PFSK-1 (cell line): ENCODE results near the gene WDR31.

ENCODE experiments used
- SIN3A ChIP-seq: IDR thresholded peaks from 2 replicates; pipeline ENCODE4 v1.6.1; 2012; ENCODE audit warnings: mild to moderate bottlenecking, low read length, moderate library complexity, borderline replicate concordance; ENCODE audit not compliant: insufficient read depth
- TAF1 ChIP-seq: IDR thresholded peaks from 2 replicates; pipeline ENCODE4 v1.6.1; 2012; ENCODE audit warnings: low read length, control low read depth, borderline replicate concordance; ENCODE audit not compliant: insufficient read depth

DNA sequence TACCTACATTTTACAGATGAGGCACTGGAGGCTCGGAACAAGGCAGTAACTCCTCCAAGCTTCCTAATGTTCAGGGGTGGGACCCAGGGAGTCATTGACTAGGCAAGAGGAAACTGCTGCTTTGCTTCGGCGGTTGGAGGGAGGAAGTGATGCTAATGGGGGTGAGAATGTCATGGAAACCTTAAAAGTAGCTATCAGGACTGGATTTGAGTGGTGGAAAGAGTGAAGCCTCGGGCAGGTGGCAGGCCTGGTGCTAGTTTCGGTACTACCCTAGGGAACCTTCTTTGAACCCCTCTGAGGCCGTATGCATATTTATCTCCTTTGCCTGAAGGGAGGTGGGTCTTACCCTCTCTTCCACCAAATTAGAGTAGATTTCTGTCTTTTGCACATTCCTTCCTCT, 10.9 kb upstream of the WDR31 start:
- TF ChIP-seq TAF1 (no peak), SIN3A (no peak)
